NCI-H2227 treated with DMSO at 0.1 percent for 48 hours (cell line): ENCODE data around the gene NEUROD4.
"Not testable (repeated sequence)": the region's sequence is repeated elsewhere in the genome, so short reads cannot be mapped to it uniquely, and the experiment has no call there.

Source experiments
- DNase-seq: peaks from one replicate; lab custom pipeline; 2025; lab: John Stamatoyannopoulos, UW

Gene NEUROD4, protein sequence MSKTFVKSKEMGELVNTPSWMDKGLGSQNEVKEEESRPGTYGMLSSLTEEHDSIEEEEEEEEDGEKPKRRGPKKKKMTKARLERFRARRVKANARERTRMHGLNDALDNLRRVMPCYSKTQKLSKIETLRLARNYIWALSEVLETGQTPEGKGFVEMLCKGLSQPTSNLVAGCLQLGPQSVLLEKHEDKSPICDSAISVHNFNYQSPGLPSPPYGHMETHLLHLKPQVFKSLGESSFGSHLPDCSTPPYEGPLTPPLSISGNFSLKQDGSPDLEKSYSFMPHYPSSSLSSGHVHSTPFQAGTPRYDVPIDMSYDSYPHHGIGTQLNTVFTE

DNA sequence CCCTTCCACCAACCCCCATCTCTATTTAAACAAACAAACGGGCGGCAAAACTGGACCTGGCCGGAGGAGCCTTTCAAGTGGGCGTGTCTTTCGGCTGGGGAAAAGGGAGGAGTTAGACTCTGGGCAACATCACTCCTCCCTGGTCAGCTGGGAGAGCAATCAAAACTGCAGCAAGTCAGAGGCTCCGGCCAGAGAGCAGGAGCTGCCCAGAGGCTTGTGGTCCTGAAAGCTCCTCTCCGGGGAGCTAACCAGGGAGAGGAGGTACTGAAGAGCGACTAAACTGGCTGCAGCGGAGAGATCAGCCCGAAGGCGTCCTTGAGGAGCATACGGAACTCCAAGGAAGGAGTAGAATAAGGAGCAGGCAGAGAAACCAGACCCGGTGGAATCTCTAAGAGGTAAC, at the start of gene NEUROD4:
TSS of gene NEUROD4 (plus strand) at position 191 of the 400 bp plus-strand sequence. CDS start 6,466 bp downstream, outside the sequence.
- DNase-seq, result no peak

DNA sequence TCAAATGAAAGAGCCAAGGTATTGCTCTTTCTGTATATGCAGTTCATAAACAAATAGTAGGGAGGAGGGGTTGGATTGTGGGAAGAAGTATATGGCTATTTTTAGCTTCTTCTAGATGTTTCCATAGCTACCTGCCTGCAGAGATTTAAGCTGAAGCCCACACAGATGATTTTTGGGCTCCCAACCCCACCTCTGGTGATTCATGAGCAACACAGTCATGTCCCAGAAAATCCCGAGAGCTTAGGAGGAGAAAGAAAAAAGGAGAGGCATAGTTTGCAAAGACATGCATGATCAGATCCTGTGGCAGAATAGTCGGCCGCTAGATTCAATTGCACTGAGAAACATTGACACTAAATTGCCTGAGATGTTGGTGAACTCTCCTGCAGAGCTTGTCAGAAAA, 49.0 kb upstream of the NEUROD4 start:
- no peak for DNase-seq

DNA sequence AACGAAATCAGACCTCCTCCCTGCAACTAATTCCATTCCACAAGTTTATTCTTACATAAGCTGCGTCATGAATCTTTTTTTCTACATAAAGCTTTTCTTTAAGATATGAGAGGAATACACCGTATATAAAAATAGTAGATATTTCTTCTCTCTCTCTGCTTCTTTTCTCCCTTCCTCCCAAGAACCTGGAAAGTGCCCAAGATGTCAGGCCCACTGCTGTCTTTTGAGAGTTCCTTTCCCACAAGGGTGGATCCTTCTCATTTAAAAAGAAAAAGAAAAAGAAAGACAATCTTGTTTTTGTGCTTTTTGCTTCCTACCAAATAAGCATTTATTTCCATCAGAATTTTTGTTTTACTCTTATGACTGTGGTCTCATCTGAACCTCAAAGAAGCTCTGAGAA, 46.2 kb upstream of the NEUROD4 start:
- no peak for DNase-seq

DNA sequence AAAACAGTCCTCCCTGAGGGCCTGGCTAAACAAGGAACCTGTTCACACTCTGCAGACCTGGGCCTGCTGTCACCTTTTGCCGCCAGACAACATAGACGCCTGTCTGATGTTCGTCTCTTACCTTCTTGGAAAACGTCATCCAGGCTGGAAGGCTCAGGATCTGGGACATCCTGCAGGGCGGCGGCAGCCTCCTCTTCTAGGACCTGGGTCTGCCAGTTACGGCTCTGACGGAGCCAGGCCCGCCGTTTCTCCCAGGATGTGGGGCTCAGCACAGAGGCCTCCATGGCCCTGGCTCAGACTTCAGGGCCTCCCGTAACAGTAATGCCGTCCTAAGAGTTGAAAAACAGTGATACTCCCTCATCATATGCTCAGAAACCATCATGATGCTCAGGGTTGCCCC, 45.5 kb upstream of the NEUROD4 start:
- no peak for DNase-seq

DNA sequence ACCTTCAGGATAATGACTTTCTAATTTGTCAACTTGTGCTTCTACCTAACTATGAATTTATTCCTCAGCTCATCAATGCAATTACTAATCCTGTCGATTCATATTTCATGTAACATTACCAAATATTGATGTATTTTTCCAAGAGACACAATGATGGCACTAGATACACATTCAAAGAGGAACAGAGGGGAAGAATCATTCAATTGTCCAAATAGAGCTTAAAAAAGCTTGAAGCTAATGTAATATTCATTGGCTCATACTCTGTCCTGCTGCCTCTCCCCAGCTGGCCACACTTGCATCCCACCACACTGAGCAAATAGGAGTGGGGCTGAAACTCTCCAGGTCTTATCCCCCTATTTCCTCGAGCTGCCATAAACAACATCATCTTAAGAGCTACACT, 44.5 kb upstream of the NEUROD4 start:
- DNase-seq, result no peak

DNA sequence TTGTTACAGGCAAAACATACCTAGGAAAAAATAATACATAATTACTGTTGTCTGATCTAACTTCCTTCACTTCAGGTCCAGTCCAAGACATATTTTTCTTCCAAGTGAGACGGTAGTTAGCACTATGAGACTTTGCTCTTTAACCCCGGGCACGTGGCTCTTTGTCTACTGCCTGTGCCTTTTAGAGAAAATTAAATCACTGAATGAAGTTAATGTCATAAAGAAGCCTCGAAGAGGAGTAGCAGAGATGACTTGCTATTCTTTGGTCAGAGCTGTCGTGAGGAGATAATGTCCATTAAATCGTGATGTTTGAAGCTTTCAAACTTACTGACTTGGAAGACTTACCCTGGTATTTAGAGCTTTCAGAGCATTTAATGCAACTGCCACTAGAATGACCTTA, 43.9 kb upstream of the NEUROD4 start:
- no peak for DNase-seq

DNA sequence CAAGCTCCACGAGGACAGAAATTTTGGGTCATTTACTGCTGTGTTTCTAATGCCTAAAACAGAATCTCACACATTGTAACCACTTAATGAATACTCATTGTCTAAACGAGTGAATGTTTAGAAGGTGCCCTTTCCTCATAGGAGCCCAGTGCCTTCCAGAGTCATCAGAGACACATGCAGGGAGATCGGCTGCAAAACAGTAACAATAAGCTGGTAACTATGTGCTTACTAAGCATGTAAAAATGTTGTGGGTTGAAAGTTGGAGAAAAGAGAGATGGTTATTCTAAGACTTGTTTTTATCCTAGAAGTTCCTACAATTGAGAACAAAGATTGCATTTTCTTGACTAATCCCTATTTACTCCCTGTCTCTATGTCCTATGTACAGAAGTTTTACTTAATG, 42.6 kb upstream of the NEUROD4 start:
- DNase-seq, result no peak

DNA sequence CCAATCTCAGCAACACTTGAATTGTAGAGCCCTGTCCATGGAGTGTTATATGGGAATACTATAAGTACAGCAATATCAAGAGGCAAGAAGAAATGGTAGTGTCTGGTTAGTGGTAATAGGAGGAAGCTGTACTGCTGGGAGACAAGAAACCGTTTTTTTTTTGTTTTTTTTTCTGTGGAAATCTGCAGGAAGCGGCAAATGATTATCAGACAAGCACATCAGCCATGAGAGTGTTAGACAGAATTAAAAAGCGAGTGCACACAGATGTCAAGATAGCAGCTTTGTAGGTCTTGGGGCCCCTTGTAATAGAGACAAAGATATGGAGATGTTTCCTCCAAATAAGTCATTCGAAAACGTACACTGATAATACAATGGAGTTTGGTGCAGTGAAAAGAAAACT, 41.9 kb upstream of the NEUROD4 start:
- DNase-seq, result no peak

DNA sequence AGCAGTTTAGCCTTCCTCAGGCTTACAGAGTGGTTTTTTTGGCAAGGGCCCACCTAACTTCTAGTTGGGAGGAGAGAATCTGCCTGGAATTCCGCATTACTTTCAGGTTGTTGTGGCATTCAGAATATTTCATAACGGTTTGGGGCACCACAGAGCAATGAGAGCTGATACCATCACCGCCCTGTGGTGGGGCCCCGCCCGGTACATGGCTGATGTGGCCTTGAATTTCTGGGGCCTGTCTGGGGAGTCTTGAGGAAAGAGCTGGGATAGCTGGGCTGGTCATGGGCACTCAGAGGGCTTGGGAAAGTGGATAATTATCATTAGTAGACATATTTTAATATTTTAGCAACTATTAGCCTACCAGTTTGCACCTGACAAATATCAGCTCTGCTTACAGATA, 39.4 kb upstream of the NEUROD4 start:
- DNase-seq, result no peak

DNA sequence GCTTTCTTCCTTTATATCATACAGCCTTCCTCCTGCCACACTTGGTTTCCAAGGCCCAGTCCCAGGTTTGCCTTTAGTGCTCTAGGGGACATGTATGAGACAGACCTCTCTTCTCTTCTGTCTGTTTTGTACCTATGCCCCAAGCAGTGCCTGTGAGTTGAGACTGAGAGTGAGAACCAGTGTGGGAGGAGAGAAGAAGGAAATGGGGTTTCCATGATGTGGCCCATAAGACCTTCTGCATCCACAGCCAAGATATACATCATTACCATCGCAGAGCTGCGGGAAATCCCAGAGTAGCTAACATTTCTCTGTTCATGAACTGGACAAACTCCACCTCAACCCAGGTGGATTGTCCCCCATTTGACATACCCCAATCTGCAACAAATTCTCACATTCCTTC, 38.0 kb upstream of the NEUROD4 start:
- no peak for DNase-seq

DNA sequence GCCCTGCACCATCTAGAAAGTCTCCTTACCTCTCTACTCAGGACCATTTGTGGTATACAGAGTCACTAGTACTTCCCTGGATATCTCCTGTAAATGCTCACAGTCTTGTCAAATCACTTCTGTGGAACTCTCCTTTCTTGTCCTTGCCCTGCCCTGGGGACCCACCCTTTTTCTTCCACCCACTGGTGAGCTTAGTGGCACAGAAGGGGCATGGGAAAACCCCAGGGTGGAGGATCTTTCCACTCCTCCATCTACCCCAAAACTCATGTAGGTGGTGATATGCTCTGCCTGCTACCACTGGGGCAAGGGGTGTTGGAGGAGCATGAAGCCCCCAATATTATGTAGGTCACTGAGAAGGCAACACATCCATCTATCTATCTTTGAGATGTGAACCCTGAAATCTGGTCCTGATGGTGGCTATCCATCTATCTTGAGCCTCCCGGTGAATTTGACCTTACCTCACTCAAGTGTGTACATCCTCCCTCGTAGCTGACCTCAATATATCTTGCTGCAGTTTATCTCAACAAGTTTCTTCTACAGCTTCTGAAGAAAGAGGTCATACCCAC, 36.2 kb upstream of the NEUROD4 start:
- no peak for DNase-seq

DNA sequence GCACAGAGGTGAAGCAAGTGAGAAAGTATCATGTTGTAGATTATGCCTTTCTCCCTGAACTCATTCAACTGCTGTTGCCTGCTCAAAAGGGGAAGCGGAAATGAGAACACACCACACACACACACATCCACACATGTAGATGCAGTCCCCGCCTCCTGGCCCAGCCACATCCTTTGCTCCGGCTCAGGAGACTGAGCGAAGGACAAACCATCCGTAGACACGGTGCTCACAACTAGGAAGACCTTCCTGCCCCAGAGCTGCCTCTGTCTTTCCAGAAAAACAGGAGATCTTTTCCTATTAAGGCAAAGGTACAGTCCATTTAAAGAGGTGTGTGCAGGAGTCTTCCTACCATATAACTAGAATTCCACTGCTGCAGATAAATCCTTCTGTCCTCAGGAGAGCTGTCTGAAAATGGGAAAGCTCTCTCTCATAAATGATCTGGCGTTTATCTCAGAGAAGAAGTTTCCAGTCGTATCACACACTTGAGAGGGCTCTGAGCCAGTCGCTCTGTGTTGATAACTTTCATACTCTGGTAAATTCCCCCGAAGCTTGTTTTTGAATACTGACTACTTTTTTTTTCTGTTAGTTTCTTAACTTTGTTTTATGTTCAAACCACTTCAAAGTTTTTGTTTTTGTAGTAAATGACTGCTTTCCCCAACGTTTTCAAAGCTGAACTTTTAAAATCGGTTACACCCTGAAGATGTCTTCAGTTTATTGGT, 35.0 kb upstream of the NEUROD4 start, which contains the start of gene TESPA1:
TSS of gene TESPA1 (minus strand) at position 105 of the 719 bp plus-strand sequence. CDS start 10,200 bp downstream, outside the sequence.
- DNase-seq, result no peak

DNA sequence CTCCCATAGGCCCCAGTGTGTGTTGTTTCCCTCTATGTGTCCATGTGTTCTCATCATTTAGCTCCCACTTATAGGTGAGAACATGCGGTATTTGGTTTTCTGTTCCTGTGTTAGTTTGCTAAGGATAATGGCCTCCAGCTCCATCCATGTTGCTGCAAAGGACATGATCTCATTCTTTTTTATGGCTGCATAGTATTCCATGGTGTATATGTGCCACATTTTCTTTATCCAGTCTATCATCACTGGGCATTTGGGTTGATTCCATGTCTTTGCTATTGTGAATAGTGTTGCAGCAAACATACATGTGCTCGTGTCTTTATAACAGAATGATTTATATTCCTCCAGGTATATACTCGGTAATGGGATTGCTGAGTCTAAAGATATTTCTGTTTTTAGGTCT, 33.0 kb upstream of the NEUROD4 start:
- not testable (repeated sequence) for DNase-seq

DNA sequence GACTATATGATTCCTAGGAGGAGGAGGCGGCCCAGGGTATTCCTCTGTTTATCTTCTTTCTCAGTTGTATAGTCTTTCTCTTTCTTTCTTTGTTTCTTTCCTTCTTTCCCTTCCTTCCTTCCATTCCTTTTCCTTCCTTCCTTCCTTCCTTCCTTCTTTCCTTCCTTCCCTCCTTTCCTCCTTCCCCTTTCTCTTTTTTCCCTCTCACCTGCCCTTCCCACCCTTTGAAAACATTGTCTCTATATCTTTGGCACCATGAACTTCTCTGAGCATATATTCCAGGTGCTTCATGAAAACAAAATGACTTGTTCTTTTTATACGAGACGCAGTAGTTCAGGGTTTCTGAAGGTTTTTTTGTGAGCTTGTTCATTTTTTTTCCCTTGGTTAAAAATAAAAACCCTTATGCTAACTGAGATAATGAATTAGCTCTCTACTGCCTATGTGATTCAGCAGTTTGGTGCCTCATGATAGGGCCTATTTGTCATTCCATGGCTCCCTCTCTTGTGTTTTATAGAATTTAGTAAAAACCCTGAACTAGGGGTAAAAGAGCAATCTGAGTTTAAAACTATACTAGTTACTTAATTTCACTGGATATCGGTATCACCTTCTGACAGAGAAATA, 32.1 kb upstream of the NEUROD4 start:
- no peak for DNase-seq

DNA sequence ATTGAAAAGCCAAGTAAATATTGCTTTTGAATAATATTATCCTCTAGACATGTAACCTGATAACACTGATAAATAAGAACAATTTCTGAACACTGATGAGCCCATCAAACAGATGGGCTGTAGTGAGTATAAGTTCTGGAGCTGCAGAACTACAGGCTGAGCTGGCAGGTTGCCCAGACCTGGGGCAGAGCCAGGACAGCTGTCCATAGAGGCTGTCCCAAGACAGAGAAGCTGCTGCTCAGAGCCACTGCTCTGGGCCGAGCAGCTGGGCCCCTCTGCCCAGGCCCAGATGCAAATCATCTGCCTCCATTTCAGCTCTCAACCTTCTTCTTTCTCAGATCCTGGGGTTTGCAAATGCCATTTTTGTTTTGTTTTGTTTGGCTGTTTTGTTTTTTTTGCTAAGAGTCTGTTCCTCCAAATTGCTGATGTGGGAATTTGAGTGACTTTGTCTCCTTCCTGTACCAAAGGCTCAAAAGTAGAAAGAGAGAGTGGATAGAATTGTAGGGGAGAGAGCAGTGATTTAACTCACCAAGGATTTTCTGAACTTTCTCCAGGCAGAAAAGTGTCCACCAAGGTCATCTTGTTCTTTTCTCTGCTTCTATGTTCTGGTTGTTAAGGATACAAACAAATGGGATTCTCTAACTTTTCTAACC, 31.2 kb upstream of the NEUROD4 start:
- DNase-seq, result no peak

DNA sequence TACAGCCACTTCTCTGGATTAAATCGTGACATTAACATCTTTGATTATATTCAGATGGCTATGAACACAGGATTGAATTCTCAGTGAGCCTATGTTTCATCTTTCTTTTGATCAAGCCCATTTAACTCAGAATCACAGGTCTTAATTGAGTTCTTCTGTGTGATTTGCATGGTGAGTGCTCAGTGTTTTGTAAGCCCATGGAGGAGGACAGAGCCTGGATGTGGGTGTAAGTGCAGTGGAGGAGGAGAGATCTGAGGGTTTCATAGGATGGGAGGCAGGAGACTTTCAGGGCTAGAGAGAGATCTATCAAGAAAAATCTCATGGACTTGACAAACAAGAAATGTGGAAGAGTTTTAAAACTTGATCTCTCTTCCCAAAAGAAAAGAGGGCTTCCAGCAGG, 29.9 kb upstream of the NEUROD4 start:
- no peak for DNase-seq

DNA sequence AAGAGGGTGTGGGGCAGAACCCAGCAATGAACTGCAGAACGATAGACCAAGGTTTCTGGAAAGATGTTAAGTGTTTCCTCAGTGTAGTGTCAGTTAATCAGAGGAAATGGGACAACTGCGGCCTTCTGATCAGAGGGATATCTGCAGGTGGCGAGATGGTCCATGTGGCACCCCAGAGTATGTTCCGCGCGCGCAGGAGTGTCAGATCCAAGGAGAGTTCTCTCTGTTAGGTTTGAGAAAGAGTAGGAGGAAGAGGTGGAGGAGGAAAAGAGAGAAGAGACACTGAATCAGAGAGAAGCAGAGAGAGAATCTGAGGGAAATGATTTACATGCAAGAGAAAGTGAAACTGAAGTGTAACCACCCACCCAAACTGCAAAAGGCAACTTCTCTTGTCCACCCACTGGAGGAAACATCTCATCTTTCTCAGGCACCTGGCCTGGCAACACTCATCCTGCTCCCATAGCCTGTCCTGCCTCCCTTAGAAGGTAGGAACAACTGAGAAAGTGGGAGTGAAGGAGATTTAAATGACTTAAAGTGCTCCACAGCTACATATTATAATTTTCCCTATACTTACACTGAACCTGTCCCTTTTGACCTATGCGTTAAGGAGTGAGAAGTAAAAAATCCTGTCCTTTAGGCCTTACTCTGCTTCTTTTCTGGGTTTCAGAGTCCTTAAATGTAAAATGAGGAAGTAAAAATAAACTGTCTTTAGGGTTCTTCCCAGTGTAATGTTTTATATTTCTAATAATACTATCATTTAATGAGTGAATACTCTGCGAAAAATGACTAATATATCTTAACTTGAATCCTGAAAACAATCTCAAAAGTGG, 28.4 kb upstream of the NEUROD4 start:
- DNase-seq, result no peak

DNA sequence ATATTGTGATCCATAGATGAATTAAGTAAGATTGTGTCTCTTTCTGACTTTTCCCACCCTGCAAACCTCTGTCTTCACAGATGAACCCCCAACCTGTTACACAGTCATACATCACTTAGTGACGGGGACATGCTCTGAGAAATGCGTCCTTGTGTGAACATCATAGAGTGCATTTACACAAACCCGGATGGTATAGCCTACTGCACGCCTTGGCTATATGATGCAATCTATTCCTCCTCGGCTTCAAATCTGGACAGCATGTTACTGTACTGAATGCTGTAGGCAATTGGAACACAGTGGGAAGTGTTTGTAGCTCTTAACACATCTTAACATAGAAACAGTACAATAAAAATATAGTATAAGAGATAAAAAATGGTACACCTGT, 27.8 kb upstream of the NEUROD4 start:
- DNase-seq, result no peak

DNA sequence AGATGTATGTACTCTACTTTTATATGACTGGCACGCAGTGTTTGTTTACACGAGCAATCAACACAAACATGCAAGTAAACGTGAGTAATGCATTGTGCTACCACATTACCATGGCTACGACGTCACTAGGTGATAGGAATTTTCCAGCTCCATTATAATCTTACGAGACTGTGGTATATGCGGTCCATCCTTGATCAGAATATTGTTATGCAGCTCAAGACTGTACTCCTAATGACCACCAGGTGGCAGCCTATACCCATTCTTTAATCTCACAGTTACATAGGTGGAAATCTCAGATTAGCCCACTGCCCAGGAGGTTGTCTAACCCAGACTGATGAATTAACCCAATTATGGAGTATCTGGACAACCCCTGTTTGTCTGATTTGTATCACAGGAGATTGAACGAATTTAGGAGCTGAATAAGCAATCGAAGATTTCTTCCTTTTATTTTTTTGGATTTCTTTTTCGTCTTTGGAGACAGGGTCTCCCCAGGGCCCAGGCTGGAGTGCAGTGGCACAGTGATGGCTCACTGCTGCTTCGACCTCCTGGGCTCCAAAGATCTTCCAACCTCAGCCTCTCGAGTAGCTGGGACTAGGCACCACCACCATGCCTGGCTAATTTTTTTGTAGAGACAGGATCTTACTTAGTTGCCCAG, 26.5 kb upstream of the NEUROD4 start:
- peak; percentile 36 for DNase-seq

DNA sequence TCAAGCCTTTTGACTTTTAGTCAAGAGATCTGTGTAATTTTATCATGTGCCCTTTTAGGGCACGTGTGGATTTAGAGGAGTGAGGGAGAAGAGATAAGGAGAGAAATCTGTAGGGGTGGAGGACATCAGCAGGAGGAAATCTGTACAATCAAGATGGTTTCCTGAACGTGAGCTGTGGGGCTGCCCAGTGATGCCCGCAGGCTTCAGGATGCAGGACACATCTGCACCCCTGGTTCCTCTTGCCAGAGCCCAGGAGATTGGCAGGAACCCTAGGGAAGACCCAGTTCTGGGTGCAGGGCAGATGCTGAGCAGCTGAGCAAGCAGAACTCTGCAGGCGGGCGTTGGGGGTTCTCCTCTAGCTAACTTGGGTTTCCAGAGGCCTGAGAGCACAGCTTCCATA, 23.6 kb upstream of the NEUROD4 start:
- DNase-seq, result no peak
